ENCODE data around the gene SULF2. TPM values are rescaled to one million over a fixed set of nuclear protein-coding genes. Genes with fewer than 3 reads are reported as not detected.

SULF2 gene
- total and polyA plus RNA-seq, 8 donors = 11.3 to 42.0 (median 15.8) TPM

DNA sequence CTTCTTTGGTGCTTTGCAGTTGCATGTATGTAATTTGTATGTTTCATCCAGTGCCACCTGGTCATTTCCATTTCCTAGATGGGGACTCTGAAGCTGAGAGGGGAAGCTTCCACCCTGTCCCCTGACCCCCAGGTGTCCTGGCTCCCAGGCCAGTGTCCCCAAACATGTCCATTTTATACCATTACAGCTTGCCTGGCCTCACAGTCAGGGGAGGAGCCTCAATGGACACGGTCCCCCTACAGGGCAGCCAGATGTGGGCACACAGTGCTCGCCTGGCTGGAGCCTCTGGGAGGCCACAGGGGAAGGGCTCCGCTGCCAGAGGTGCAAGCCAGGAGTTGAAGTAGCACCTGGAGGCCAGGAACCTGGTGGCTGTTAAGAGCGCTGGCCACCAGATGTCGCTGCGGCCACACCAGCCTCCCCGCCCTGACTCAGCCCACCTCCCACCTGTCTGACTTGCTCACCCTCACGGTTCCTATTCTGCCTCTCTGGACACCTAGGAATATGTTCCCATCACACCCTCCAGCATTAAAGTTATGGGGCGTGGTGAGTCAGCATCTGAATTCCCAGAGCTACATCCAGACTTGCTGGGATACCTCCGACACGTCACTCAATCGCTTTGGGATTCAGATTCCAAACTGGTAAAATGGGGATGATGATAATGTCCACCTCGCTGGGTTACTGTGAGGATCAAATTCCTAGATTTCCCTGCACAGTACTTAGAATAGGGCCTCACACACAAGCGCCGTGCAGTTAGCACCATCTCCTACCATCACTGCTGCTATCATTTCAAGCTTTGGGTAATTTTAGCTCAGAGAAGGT lies 107.4 kb downstream of the SULF2 start:
- intact Hi-C loops (cut with DNase I) = no loop called here
- Histone ChIP-seq H3K27ac (no peak overlapping the region), H3K4me1 (peaks cover 0 to 8% of the 10 kb centered on the region in 2 donors), H3K9me3 (no peaks in the 10 kb centered on the region), H3K27me3 (no peaks in the 10 kb centered on the region), H3K4me3 (no peak overlapping the region), H3K36me3 (no peaks in the 10 kb centered on the region)
- DNase-seq = peak in 2 of 4 donors; percentile 51 to 84
- TF ChIP-seq, protein P1, sequence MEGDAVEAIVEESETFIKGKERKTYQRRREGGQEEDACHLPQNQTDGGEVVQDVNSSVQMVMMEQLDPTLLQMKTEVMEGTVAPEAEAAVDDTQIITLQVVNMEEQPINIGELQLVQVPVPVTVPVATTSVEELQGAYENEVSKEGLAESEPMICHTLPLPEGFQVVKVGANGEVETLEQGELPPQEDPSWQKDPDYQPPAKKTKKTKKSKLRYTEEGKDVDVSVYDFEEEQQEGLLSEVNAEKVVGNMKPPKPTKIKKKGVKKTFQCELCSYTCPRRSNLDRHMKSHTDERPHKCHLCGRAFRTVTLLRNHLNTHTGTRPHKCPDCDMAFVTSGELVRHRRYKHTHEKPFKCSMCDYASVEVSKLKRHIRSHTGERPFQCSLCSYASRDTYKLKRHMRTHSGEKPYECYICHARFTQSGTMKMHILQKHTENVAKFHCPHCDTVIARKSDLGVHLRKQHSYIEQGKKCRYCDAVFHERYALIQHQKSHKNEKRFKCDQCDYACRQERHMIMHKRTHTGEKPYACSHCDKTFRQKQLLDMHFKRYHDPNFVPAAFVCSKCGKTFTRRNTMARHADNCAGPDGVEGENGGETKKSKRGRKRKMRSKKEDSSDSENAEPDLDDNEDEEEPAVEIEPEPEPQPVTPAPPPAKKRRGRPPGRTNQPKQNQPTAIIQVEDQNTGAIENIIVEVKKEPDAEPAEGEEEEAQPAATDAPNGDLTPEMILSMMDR (IDR thresholded peaks at IDR 0.05) = peak; percentile 67 to 71
- peak; percentile 74 for ATAC-seq

DNA sequence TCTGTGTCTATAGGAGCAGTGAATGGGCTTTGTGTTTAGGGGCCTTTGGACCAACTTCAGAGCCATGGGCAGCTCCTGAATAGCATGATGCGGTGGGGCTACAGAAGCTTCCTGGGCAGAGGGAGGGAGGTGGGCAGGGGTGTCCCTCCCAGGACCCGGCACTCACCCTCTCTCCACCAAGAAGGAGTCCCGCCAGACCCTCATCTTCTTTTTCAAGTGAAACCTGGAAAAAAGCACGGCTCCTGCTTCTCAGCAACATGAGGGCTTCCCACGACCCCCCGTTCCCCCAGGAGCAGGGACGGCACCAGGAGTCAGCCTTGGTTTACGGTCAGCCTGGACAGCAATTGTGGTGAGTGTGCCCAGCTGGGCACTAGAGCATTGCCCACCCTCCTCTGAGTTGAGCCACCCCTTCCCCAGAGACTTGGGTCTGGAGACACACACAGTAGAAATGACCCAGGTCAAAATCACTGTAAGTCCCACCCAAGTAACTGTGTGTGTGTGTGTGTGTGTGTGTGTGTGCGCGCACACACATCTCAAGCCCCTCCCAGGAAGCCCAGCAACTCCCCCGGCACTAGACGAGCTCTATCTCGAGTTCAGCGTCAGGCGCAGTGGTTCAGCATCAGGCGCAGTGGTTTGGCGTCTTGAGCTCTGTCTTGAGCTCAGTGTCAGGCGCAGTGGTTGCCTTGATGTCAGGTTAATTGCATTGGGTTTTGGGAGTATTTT lies 108.2 kb downstream of the SULF2 start:
- no peak for ATAC-seq
- H3K4me3 ChIP-seq = no peak overlapping the region
- peak in 1 of 4 donors; percentile 31 for DNase-seq
- no peak overlapping the region for H3K27ac ChIP-seq
- no peaks in the 10 kb centered on the region for H3K36me3 ChIP-seq
- intact Hi-C loops (cut with DNase I) = no loop called here
- H3K9me3 ChIP-seq = no peaks in the 10 kb centered on the region
- peaks cover 0 to 3% of the 10 kb centered on the region in 2 donors for H3K4me1 ChIP-seq
- TF ChIP-seq, protein P1 (IDR thresholded peaks at IDR 0.05) = no peak
- H3K27me3 ChIP-seq = no peaks in the 10 kb centered on the region

DNA sequence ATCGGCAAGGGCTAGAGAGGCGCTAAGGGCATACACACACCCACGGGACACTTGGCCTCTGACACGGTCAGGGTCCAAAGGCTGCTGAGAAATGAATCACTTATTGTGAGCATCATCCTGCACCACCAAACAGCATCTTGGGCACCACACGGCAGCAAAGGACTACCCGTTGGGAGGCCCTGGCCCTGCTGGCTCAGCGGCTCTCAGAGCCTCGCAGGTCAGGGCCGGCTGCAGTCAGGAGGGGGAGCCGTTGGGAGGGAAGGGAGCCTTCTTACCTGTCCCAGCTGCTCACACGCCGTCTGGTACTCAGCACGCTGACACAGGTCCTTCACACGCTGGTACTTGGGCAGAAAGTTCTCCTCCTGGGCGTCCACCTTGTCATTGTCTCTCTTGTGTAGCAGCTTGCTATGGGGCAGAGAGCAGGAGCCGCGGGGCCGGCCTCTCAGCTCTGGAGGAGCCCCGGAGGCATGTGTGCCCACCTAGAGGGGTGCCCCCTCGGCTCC lies 109.0 kb downstream of the SULF2 start:
- H3K9me3 ChIP-seq = no peaks in the 10 kb centered on the region
- no peak for DNase-seq
- H3K27ac ChIP-seq = no peak overlapping the region
- no peaks in the 10 kb centered on the region for H3K4me1 ChIP-seq
- H3K4me3 ChIP-seq = no peak overlapping the region
- intact Hi-C loops (cut with DNase I) = no loop called here
- H3K27me3 ChIP-seq = no peaks in the 10 kb centered on the region
- TF ChIP-seq, protein P1 (IDR thresholded peaks at IDR 0.05) = no peak
- no peaks in the 10 kb centered on the region for H3K36me3 ChIP-seq
- ATAC-seq = no peak

DNA sequence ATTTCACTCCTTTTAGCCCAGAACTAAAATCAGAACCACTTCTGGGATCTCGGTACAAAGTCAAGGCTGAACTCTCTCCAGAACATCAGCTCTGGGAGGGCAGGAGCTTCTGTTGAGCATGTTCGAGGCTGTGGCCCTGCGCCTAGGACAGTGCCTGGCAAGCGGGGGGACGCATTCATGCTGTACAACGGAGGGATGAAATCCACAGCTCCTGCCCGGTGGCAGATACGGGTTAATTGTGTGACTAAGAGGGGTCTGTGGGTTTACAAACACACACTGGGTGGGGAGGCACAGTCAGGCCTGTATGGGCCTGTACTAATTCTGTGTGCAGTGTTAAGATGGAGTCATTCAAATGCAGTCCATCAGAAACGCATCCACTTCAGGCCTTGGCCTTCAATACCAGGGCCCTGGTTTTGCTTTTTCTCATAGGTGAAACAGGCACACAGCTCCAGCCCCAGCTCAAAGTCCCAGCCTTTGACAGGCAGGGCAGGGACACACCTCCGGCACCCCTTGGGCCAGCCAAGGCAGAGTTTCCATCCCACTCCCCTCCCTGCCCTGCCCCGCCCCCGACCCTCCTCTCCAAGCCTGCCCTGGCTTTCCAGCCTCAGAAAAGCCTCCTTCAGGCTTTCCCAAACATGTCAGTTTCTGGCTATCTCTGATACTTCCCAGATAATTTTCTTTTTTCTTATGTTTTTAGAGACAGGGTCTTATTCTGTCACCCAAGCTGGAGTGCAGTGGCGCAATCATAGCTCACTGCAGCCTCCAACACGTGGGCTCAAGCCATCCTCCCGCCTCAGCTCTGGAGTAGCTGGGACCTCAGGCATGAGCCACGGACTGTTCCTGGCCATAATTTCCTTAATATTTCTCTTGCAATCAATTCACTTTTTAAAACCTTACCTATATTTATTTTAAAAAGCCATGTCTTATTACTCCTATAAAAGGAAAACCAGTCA lies 109.8 kb downstream of the SULF2 start:
- ATAC-seq = no peak
- H3K27ac ChIP-seq = no peak overlapping the region
- no peaks in the 10 kb centered on the region for H3K27me3 ChIP-seq
- H3K9me3 ChIP-seq = no peaks in the 10 kb centered on the region
- no peaks in the 10 kb centered on the region for H3K4me1 ChIP-seq
- TF ChIP-seq, protein P1 (IDR thresholded peaks at IDR 0.05) = no peak
- no peak for DNase-seq
- H3K36me3 ChIP-seq = no peaks in the 10 kb centered on the region
- H3K4me3 ChIP-seq = no peak overlapping the region
- intact Hi-C loops (cut with DNase I) = no loop called here

All from left lung (tissue), 10 donors.